ENCODE results near the gene NDUFV2. TPM values are rescaled to one million over a fixed set of nuclear protein-coding genes. Genes with fewer than 3 reads are reported as not detected.

Gene NDUFV2
- total RNA-seq, 1 experiment from 2014 or later: 211 TPM

GRCh38 chr18:9182852-9183399 is 80.4 kb downstream of the NDUFV2 start:
- H3K4me3 ChIP-seq (ENCODE audit: low read depth, low read length): no peak overlapping the region
- no peaks in the 10 kb centered on the region for H3K27me3 Mint-ChIP-seq (ENCODE audit: insufficient read depth, unreplicated experiment)
- POLR2A ChIA-PET: no interaction called here

More at GRCh38 chr18:9182852-9183399, 80.4 kb downstream of the NDUFV2 start:
- no peak for TF ChIP-seq CTCF (IDR thresholded peaks at IDR 0.05; ENCODE audit: insufficient read depth in 1 of 2, low read depth in 1 of 2, low read length in 1 of 2, severe bottlenecking in 1 of 2, unreplicated experiment in 1 of 2)
- Mint-ChIP-seq H3K36me3 (ENCODE audit: insufficient read depth, unreplicated experiment) (peaks cover 18% of the 10 kb centered on the region), H3K4me1 (ENCODE audit: low read depth, unreplicated experiment) (no peaks in the 10 kb centered on the region), H3K4me3 (ENCODE audit: unreplicated experiment) (no peak overlapping the region), H3K27ac (ENCODE audit: unreplicated experiment) (no peak overlapping the region), H3K9me3 (ENCODE audit: unreplicated experiment) (peaks cover 10% of the 10 kb centered on the region)
- H3K27me3 ChIP-seq (replicated peaks; ENCODE audit: control insufficient read depth, insufficient read depth, low read length): no peaks in the 10 kb centered on the region
- H3K36me3 ChIP-seq (ENCODE audit: control insufficient read depth, insufficient read depth, low read length): no peaks in the 10 kb centered on the region
- H3K4me1 ChIP-seq: no peaks in the 10 kb centered on the region
- no TSS peak for BruUV-seq (replicated peaks)
- DNase-seq: no peak
- H3K9me3 ChIP-seq: no peaks in the 10 kb centered on the region; the same call in 1 of the 2 replicates
- CTCF ChIA-PET: no interaction called here
- intact Hi-C loops (cut with micrococcal nuclease; ENCODE audit: unreplicated experiment): no loop called here

Other genes with a start within 250 kb of the NDUFV2 start
- gene ANKRD12, start 34.1 kb downstream of the NDUFV2 start, total RNA-seq (2022): 33.2 and 36.5 TPM in 2 replicates
- 43.7 and 43.9 TPM in 2 replicates for gene TWSG1, start 232.1 kb downstream of the NDUFV2 start, total RNA-seq (2022)